BLaER1 treated with 17β-estradiol and CSF1 and Interleukin-3, amounts not matched to agents 10 nM and 100 nM (cell line): ENCODE data around the gene SMPDL3B.

Experiments used
- H3K27ac ChIP-seq, 11 experiments: shearing (Covaris generic); formaldehyde crosslinking; 2 replicates each; pipeline ENCODE4 v1.8.1; 2022
- H3K27me3 ChIP-seq, 11 experiments: shearing (Covaris generic); formaldehyde crosslinking; 2 replicates each; pipeline ENCODE4 v1.8.1; 2022
- H3K36me3 ChIP-seq, 11 experiments: shearing (Covaris generic); formaldehyde crosslinking; 2 replicates each; pipeline ENCODE4 v1.8.1; 2022
- H3K4me1 ChIP-seq, 10 experiments: shearing (Covaris generic); formaldehyde crosslinking; 2 replicates each; pipeline ENCODE4 v1.8.1; 2022
- H3K4me2 ChIP-seq, 11 experiments: shearing (Covaris generic); formaldehyde crosslinking; 2 replicates each; pipeline ENCODE4 v1.8.1; 2022
- H3K4me3 ChIP-seq, 10 experiments: shearing (Covaris generic); formaldehyde crosslinking; 2 replicates each; pipeline ENCODE4 v1.8.1; 2022
- H3K9ac ChIP-seq, 11 experiments: shearing (Covaris generic); formaldehyde crosslinking; 2 replicates each; pipeline ENCODE4 v1.8.1; 2022
- H3K9me3 ChIP-seq, 11 experiments: shearing (Covaris generic); formaldehyde crosslinking; replicated peaks in 1 of 11; 2 replicates each; pipeline ENCODE4 v1.8.1; 2022
- H4K20me1 ChIP-seq, 11 experiments: shearing (Covaris generic); formaldehyde crosslinking; 2 replicates each; pipeline ENCODE4 v1.8.1; 2022
- Cebpa-rat ChIP-seq, 11 experiments: shearing (Covaris generic); IDR thresholded peaks; 2 replicates each; pipeline ENCODE4 v1.8.1; 2022

Gene SMPDL3B

GRCh38 chr1:27931759-27932158, 3.0 kb upstream of the SMPDL3B start:
- H3K36me3 ChIP-seq = no peaks in the 10 kb centered on the region
- H3K9ac ChIP-seq = no peak overlapping the region
- H3K4me3 ChIP-seq = no peak overlapping the region
- peak overlapping the region in 5 of 11 experiments; percentile 26 to 60 (median 54); a peak in 8 of 22 replicates for H3K4me2 ChIP-seq
- H3K27ac ChIP-seq = no peak overlapping the region
- peaks cover 7 to 44% (median 14%) of the 10 kb centered on the region in 10 experiments; a peak in 18 of 20 replicates for H3K4me1 ChIP-seq
- no peaks in the 10 kb centered on the region for H4K20me1 ChIP-seq
- H3K27me3 ChIP-seq = no peaks in the 10 kb centered on the region; a peak in 1 of 22 replicates
- no peaks in the 10 kb centered on the region for H3K9me3 ChIP-seq
- TF ChIP-seq Cebpa-rat (IDR thresholded peaks at IDR 0.05) = no peak

GRCh38 chr1:27935721-27936120, 921 bp downstream of the SMPDL3B start:
- Histone ChIP-seq H3K4me3 (no peak overlapping the region), H3K36me3 (no peaks in the 10 kb centered on the region), H4K20me1 (no peaks in the 10 kb centered on the region), H3K4me2 (0 out of 22 replicates have a peak overlapping the region, but pooled peaks of 1 of the 11 experiments have one; percentile 53), H3K4me1 (peaks cover 7 to 66% (median 26%) of the 10 kb centered on the region in 10 experiments; a peak in 19 of 20 replicates), H3K27ac (no peak overlapping the region), H3K9ac (no peak overlapping the region), H3K27me3 (no peaks in the 10 kb centered on the region; a peak in 1 of 22 replicates), H3K9me3 (no peaks in the 10 kb centered on the region)
- TF ChIP-seq Cebpa-rat (IDR thresholded peaks at IDR 0.05) = no peak

- Histone ChIP-seq H3K9me3 (no peaks in the 10 kb centered on the region), H3K4me2 (no peak overlapping the region), H4K20me1 (no peaks in the 10 kb centered on the region), H3K9ac (no peak overlapping the region), H3K4me1 (peaks cover 7 to 66% (median 29%) of the 10 kb centered on the region in 10 experiments; a peak in 19 of 20 replicates), H3K27me3 (no peaks in the 10 kb centered on the region; a peak in 1 of 22 replicates), H3K36me3 (no peaks in the 10 kb centered on the region), H3K4me3 (no peak overlapping the region), H3K27ac (no peak overlapping the region)
- TF ChIP-seq Cebpa-rat (IDR thresholded peaks at IDR 0.05) = no peak
Measured at GRCh38 chr1:27936370-27936769, 1.6 kb downstream of the SMPDL3B start.

- Histone ChIP-seq H3K4me3 (no peak overlapping the region), H3K27me3 (no peaks in the 10 kb centered on the region; a peak in 1 of 22 replicates), H3K4me2 (peak overlapping the region in 5 of 11 experiments; percentile 27 to 56 (median 54); a peak in 9 of 22 replicates), H3K9ac (no peak overlapping the region), H3K9me3 (no peaks in the 10 kb centered on the region), H3K27ac (no peak overlapping the region), H3K4me1 (peaks cover 7 to 66% (median 35%) of the 10 kb centered on the region in 10 experiments; a peak in 19 of 20 replicates), H3K36me3 (no peaks in the 10 kb centered on the region), H4K20me1 (no peaks in the 10 kb centered on the region)
- TF ChIP-seq Cebpa-rat (IDR thresholded peaks at IDR 0.05) = no peak
Measured at GRCh38 chr1:27937524-27937836, 2.7 kb downstream of the SMPDL3B start.

- H3K4me2 ChIP-seq = no peak overlapping the region
- H3K9me3 ChIP-seq = no peaks in the 10 kb centered on the region
- H3K9ac ChIP-seq = no peak overlapping the region
- H3K4me3 ChIP-seq = no peak overlapping the region
- no peak overlapping the region for H3K27ac ChIP-seq
- no peaks in the 10 kb centered on the region for H3K36me3 ChIP-seq
- no peaks in the 10 kb centered on the region for H4K20me1 ChIP-seq
- no peaks in the 10 kb centered on the region; a peak in 1 of 22 replicates for H3K27me3 ChIP-seq
- TF ChIP-seq Cebpa-rat (IDR thresholded peaks at IDR 0.05) = no peak
- H3K4me1 ChIP-seq = peaks cover 7 to 73% (median 45%) of the 10 kb centered on the region in 10 experiments; a peak in 19 of 20 replicates
Measured at GRCh38 chr1:27938488-27938887, 3.7 kb downstream of the SMPDL3B start.

GRCh38 chr1:27940297-27940696, 5.5 kb downstream of the SMPDL3B start:
- TF ChIP-seq Cebpa-rat (IDR thresholded peaks at IDR 0.05) = no peak
- Histone ChIP-seq H3K4me2 (peak overlapping the region in 3 of 11 experiments; percentile 20 to 77 (median 21); a peak in 3 of 22 replicates), H3K27me3 (no peaks in the 10 kb centered on the region; a peak in 1 of 22 replicates), H4K20me1 (no peaks in the 10 kb centered on the region), H3K4me3 (no peak overlapping the region), H3K9ac (no peak overlapping the region; a peak in 1 of 22 replicates), H3K4me1 (peaks cover 0 to 76% (median 53%) of the 10 kb centered on the region in 10 experiments; a peak in 18 of 20 replicates), H3K9me3 (no peaks in the 10 kb centered on the region), H3K27ac (peak overlapping the region in 5 of 11 experiments; percentile 18 to 91 (median 43); a peak in 6 of 22 replicates), H3K36me3 (no peaks in the 10 kb centered on the region)

- TF ChIP-seq Cebpa-rat (IDR thresholded peaks at IDR 0.05) = no peak
- H3K9ac ChIP-seq = no peak overlapping the region; a peak in 1 of 22 replicates
- H4K20me1 ChIP-seq = no peaks in the 10 kb centered on the region
Measured at GRCh38 chr1:27940870-27941560, 6.2 kb downstream of the SMPDL3B start.

GRCh38 chr1:27941671-27942540, 7.1 kb downstream of the SMPDL3B start:
- Histone ChIP-seq H3K27ac (peak overlapping the region in 8 of 11 experiments; percentile 67 to 91 (median 78); a peak in 13 of 22 replicates), H3K9ac (peak overlapping the region in 5 of 11 experiments; percentile 1 to 71 (median 69); a peak in 6 of 22 replicates)

More at GRCh38 chr1:27940870-27941560, 6.2 kb downstream of the SMPDL3B start:
- Histone ChIP-seq H3K4me2 (peak overlapping the region in 5 of 11 experiments; percentile 22 to 86 (median 77); a peak in 7 of 22 replicates), H3K27ac (peak overlapping the region in 7 of 11 experiments; percentile 16 to 91 (median 81); a peak in 10 of 22 replicates), H3K27me3 (no peaks in the 10 kb centered on the region), H3K4me1 (peaks cover 0 to 78% (median 56%) of the 10 kb centered on the region in 10 experiments; a peak in 17 of 20 replicates), H3K4me3 (no peak overlapping the region), H3K9me3 (no peaks in the 10 kb centered on the region), H3K36me3 (no peaks in the 10 kb centered on the region)

More at GRCh38 chr1:27941671-27942540, 7.1 kb downstream of the SMPDL3B start:
- TF ChIP-seq Cebpa-rat (IDR thresholded peaks at IDR 0.05) = no peak
- H3K27me3 ChIP-seq = no peaks in the 10 kb centered on the region
- no peaks in the 10 kb centered on the region for H4K20me1 ChIP-seq
- H3K4me1 ChIP-seq = peaks cover 0 to 82% (median 53%) of the 10 kb centered on the region in 10 experiments; a peak in 17 of 20 replicates
- H3K4me2 ChIP-seq = peak overlapping the region in 6 of 11 experiments; percentile 66 to 86 (median 76); a peak in 10 of 22 replicates
- H3K9me3 ChIP-seq = no peaks in the 10 kb centered on the region
- H3K36me3 ChIP-seq = no peaks in the 10 kb centered on the region
- H3K4me3 ChIP-seq = no peak overlapping the region
